HepG2 (cell line): ENCODE data around the gene RAC3. TPM values are rescaled to one million over a fixed set of nuclear protein-coding genes. Genes with fewer than 3 reads are reported as not detected.
A peak's percentile ranks its signal among the peaks of the same experiment; 100 is the strongest.

Source experiments
- DNMT3B ChIP-seq: conservative IDR thresholded peaks from 2 replicates; pipeline ENCODE4 v1.6.1; 2016; ENCODE audit warnings: missing biosample characterization, control low read depth
- ELF4 ChIP-seq: sonication (generic); formaldehyde crosslinking; IDR thresholded peaks from 2 replicates; pipeline ENCODE4 v1.5.0; 2020; ENCODE audit warnings: missing genetic modification reagents, mild to moderate bottlenecking, moderate library complexity, borderline replicate concordance
- GMEB1 ChIP-seq: sonication (generic); formaldehyde crosslinking; IDR thresholded peaks from 2 replicates; pipeline ENCODE4 v1.5.1; 2020; ENCODE audit warnings: missing genetic modification reagents, mild to moderate bottlenecking, borderline replicate concordance
- MEF2D ChIP-seq: sonication (generic); formaldehyde crosslinking; IDR thresholded peaks from 2 replicates; pipeline ENCODE4 v1.5.1; 2020; ENCODE audit warnings: mild to moderate bottlenecking, missing genetic modification reagents
- NCOA5 ChIP-seq: sonication (generic); formaldehyde crosslinking; IDR thresholded peaks from 2 replicates; pipeline ENCODE4 v1.4.0; 2020; ENCODE audit warnings: missing genetic modification reagents
- RBFOX2 ChIP-seq: fragments of 200-400 bp; formaldehyde crosslinking; IDR thresholded peaks from 2 replicates; pipeline ENCODE4 v1.6.1; 2017; ENCODE audit warnings: low read depth, mild to moderate bottlenecking, low read length
- RBM22 ChIP-seq: fragments of 200-400 bp; formaldehyde crosslinking; optimal IDR thresholded peaks from 2 replicates; pipeline ENCODE3; 2017; ENCODE audit warnings: mild to moderate bottlenecking, low read length, moderate library complexity
- STAG1 ChIP-seq: sonication (generic); formaldehyde crosslinking; IDR thresholded peaks from 2 replicates; pipeline ENCODE4 v1.4.0; 2020; ENCODE audit warnings: missing genetic modification reagents
- TBP ChIP-seq: sonication (generic); formaldehyde crosslinking; IDR thresholded peaks from 2 replicates; pipeline ENCODE4 v1.5.0; 2020; ENCODE audit warnings: missing genetic modification reagents
- ZBTB2 ChIP-seq: sonication (generic); formaldehyde crosslinking; IDR thresholded peaks from 2 replicates; pipeline ENCODE4 v1.8.0; 2022; ENCODE audit warnings: low read depth, missing genetic modification reagents
- ZBTB42 ChIP-seq: sonication (generic); formaldehyde crosslinking; IDR thresholded peaks from 2 replicates; pipeline ENCODE4 v1.5.0; 2020; ENCODE audit warnings: mild to moderate bottlenecking, missing genetic modification reagents
- ZNF260 ChIP-seq: sonication (generic); formaldehyde crosslinking; IDR thresholded peaks from 2 replicates; pipeline ENCODE4 v1.4.0; 2020; ENCODE audit warnings: missing genetic modification reagents, low read depth, mild to moderate bottlenecking, borderline replicate concordance
- ZNF275 ChIP-seq: sonication (generic); formaldehyde crosslinking; IDR thresholded peaks from 2 replicates; pipeline ENCODE4 v1.8.0; 2022; ENCODE audit warnings: missing genetic modification reagents, mild to moderate bottlenecking, inconsistent platforms, borderline replicate concordance
- ZNF326 ChIP-seq: sonication (generic); formaldehyde crosslinking; IDR thresholded peaks from 2 replicates; pipeline ENCODE4 v1.4.0; 2020; ENCODE audit warnings: missing genetic modification reagents, borderline replicate concordance
- ZNF33B ChIP-seq: sonication (generic); formaldehyde crosslinking; IDR thresholded peaks from 2 replicates; pipeline ENCODE4 v1.5.1; 2020; ENCODE audit warnings: mild to moderate bottlenecking, missing genetic modification reagents
- ZNF557 ChIP-seq: sonication (generic); formaldehyde crosslinking; IDR thresholded peaks from 2 replicates; pipeline ENCODE4 v1.4.0; 2020; ENCODE audit warnings: missing genetic modification reagents
- ZSCAN21 ChIP-seq: sonication (generic); formaldehyde crosslinking; IDR thresholded peaks from 2 replicates; pipeline ENCODE4 v1.8.0; 2022; ENCODE audit warnings: mild to moderate bottlenecking, missing genetic modification reagents, moderate library complexity, borderline replicate concordance
- ZSCAN22 ChIP-seq: sonication (generic); formaldehyde crosslinking; IDR thresholded peaks from 2 replicates; pipeline ENCODE4 v1.4.0; 2020; ENCODE audit warnings: mild to moderate bottlenecking, missing genetic modification reagents
- polyA plus RNA-seq, 8 experiments: library from polyadenylated mRNA; depleted of rRNA in 3 of 8; stranded (reverse) in 7 of 8; unstranded in 1 of 8; fragments of >200 nt; fragmentation: Illumina TruSeq in 4 of 8; extraction: Trizol in 4 of 8; gene quantifications; 2 replicates each; pipeline versions ENCODE4 v1.2.1 to v1.2.3, GENCODE V29; 2011 to 2016; ENCODE audit warnings: low read depth in 4 of 8, missing spikeins in 1 of 8, mixed read lengths in 1 of 8; ENCODE audit not compliant: insufficient read depth in 1 of 8
- total RNA-seq, 5 experiments: library from RNA; depleted of rRNA; stranded (reverse); fragments of >200 nt; fragmentation: Illumina TruSeq; extraction: Trizol; gene quantifications; 2 replicates each; pipeline ENCODE4 v1.2.3, GENCODE V29; 2016; ENCODE audit warnings: low read depth in 1 of 5
- TF ChIP-seq, protein P1 (sequence below): sonication (generic); formaldehyde crosslinking; IDR thresholded peaks from 2 replicates; pipeline ENCODE4 v1.4.0; 2020; ENCODE audit warnings: missing genetic modification reagents
- TF ChIP-seq, protein P2 (sequence below): sonication (generic); formaldehyde crosslinking; IDR thresholded peaks from 2 replicates; pipeline ENCODE4 v1.4.0; 2020; ENCODE audit warnings: mild to moderate bottlenecking, missing genetic modification reagents

Gene RAC3
- total and polyA plus RNA-seq, 2 of the 13 experiments (the other 11 are each of a cell fraction or from before 2014, with no cell fraction given) = 10.5 to 21.3 TPM

DNA sequence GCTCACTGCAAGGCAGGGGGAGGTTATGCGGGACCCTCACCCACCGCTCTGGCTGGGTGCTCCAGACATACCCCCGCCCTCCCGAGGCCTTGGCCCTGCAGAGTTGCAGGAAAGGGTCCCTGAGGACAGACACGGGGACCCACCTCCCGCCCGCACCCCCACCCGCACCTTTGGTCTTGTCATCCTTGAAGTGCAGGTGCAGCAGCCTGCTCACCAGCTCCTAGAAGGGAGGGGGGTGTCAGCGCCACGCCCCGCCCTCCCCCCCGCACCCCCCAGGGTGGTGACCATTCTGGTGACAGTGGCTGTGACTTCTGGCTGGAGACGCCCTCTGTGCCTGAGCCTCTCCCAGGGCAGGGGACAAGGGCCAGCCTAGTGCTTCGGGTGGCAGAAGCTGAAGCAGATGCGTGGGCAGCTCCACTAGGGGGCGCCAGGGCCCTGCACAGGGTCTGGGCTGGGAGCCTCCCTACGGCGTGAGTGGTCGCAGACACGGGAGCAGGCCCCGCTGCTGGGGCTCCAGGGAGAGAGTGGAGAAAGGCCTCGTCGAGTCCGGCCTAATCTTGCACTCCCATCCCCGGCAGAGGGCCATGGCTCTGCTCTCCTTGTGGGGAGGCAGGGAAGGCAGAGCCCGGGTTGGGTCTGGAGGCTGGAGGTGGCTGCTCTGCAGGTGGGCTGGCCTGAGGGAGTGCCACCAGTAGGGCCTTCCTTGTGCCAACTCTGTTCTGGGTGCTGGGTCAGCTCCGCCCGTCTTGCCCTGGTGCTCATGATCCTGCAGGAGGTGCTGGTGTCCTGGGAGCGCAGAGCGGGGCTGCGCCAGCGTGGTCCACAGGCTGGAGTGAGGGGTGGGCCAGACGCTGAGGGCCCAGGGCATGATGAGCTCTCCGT lies 11.5 kb upstream of the RAC3 start (continued):
- TF ChIP-seq ZNF260 (no peak), ZNF326 (CRISPR knock-in tag) (peak; percentile 84), STAG1 (CRISPR knock-in tag) (peak; percentile 74), RBFOX2 (peak; percentile 68), GMEB1 (CRISPR knock-in tag) (no peak; the same call in 1 of the 2 replicates), ZSCAN22 (CRISPR knock-in tag) (no peak), NCOA5 (CRISPR knock-in tag) (peak; percentile 97), ZBTB42 (CRISPR knock-in tag) (no peak), ZBTB2 (0 out of 2 replicates have a peak, but pooled peaks have one; percentile 12), RBM22 (peak; percentile 93), MEF2D (CRISPR knock-in tag) (peak; percentile 49; the same call in 1 of the 2 replicates), ZNF33B (CRISPR knock-in tag) (no peak), ZNF557 (CRISPR knock-in tag) (no peak), DNMT3B (no peak), ELF4 (CRISPR knock-in tag) (no peak), ZNF275 (no peak), ZSCAN21 (no peak), TBP (no peak)
- TF ChIP-seq, protein P1, sequence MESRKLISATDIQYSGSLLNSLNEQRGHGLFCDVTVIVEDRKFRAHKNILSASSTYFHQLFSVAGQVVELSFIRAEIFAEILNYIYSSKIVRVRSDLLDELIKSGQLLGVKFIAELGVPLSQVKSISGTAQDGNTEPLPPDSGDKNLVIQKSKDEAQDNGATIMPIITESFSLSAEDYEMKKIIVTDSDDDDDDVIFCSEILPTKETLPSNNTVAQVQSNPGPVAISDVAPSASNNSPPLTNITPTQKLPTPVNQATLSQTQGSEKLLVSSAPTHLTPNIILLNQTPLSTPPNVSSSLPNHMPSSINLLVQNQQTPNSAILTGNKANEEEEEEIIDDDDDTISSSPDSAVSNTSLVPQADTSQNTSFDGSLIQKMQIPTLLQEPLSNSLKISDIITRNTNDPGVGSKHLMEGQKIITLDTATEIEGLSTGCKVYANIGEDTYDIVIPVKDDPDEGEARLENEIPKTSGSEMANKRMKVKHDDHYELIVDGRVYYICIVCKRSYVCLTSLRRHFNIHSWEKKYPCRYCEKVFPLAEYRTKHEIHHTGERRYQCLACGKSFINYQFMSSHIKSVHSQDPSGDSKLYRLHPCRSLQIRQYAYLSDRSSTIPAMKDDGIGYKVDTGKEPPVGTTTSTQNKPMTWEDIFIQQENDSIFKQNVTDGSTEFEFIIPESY (CRISPR knock-in tag) = peak; percentile 93; the same call in 1 of the 2 replicates
- TF ChIP-seq, protein P2, sequence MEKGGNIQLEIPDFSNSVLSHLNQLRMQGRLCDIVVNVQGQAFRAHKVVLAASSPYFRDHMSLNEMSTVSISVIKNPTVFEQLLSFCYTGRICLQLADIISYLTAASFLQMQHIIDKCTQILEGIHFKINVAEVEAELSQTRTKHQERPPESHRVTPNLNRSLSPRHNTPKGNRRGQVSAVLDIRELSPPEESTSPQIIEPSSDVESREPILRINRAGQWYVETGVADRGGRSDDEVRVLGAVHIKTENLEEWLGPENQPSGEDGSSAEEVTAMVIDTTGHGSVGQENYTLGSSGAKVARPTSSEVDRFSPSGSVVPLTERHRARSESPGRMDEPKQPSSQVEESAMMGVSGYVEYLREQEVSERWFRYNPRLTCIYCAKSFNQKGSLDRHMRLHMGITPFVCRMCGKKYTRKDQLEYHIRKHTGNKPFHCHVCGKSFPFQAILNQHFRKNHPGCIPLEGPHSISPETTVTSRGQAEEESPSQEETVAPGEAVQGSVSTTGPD (CRISPR knock-in tag) = no peak
